Calu3 (cell line): ENCODE measurements around the gene NELL1. TPM values are rescaled to one million over a fixed set of nuclear protein-coding genes. Genes with fewer than 3 reads are reported as not detected.

Experiments
- BruUV-seq: library from RNA; stranded (reverse); fragments of 400-500 nt; replicated peaks from 2 replicates; lab custom pipeline; 2021; lab: Mats Ljungman, UMichigan
- CTCF ChIA-PET: fragments of 300-600 bp; sonication (Branson Sonifier 250); formaldehyde crosslinking; loops from one replicate; lab custom pipeline; 2022; ENCODE audit warnings: antibody characterized with exemption; lab: Charles Lee
- DNase-seq: peaks from one replicate; pipeline ENCODE4 v3.0.0; 2022
- H3K27ac Mint-ChIP-seq: one replicate; pipeline ENCODE4 v1.8.0; 2022; ENCODE audit warnings: mixed read lengths; ENCODE audit not compliant: unreplicated experiment
- H3K27me3 Mint-ChIP-seq: one replicate; pipeline ENCODE4 v1.8.0; 2022; ENCODE audit warnings: mixed read lengths; ENCODE audit not compliant: unreplicated experiment
- H3K36me3 Mint-ChIP-seq: one replicate; pipeline ENCODE4 v1.8.0; 2022; ENCODE audit warnings: mild to moderate bottlenecking, moderate library complexity, mixed read lengths; ENCODE audit not compliant: insufficient read depth, unreplicated experiment
- H3K4me1 Mint-ChIP-seq: one replicate; pipeline ENCODE4 v1.8.0; 2022; ENCODE audit warnings: mild to moderate bottlenecking, low read depth, mixed read lengths; ENCODE audit not compliant: unreplicated experiment
- H3K4me3 Mint-ChIP-seq: one replicate; pipeline ENCODE4 v1.8.0; 2022; ENCODE audit warnings: mild to moderate bottlenecking, low read depth, moderate library complexity, mixed read lengths; ENCODE audit not compliant: unreplicated experiment
- H3K9me3 Mint-ChIP-seq: one replicate; pipeline ENCODE4 v1.8.0; 2022; ENCODE audit warnings: low read depth, mixed read lengths; ENCODE audit not compliant: unreplicated experiment
- CTCF ChIP-seq: fragments of 200-600 bp; IDR thresholded peaks from one replicate; pipeline ENCODE4 v1.8.0; 2022; ENCODE audit warnings: antibody characterized with exemption; ENCODE audit not compliant: unreplicated experiment
- intact Hi-C: fragments of 100-400 bp; cut with micrococcal nuclease; formaldehyde crosslinking; loops from one replicate; pipeline ENCODE4 v1.10.0; 2022; ENCODE audit not compliant: unreplicated experiment
- total RNA-seq: library from RNA; stranded (reverse); gene quantifications from 2 replicates; pipeline ENCODE4 v1.2.3, GENCODE V29; 2022

The NELL1 gene
- total RNA-seq, 1 experiment from 2014 or later: not detected

- Mint-ChIP-seq H3K27ac (no peak overlapping the region), H3K27me3 (peaks cover 42% of the 10 kb centered on the region), H3K36me3 (no peaks in the 10 kb centered on the region), H3K4me1 (no peaks in the 10 kb centered on the region), H3K4me3 (no peak overlapping the region), H3K9me3 (no peaks in the 10 kb centered on the region)
- no peak for TF ChIP-seq CTCF
- intact Hi-C loops: no loop called here
- no peak for DNase-seq
- BruUV-seq: no TSS peak
- CTCF ChIA-PET: no interaction called here
Observed at GRCh38 chr11:20632169-20632532, 37.2 kb upstream of the NELL1 start.

- intact Hi-C loops: no loop called here
- DNase-seq: no peak
- no peak for TF ChIP-seq CTCF
- peaks cover 39% of the 10 kb centered on the region for H3K27me3 Mint-ChIP-seq
- H3K36me3 Mint-ChIP-seq: no peaks in the 10 kb centered on the region
- BruUV-seq: no TSS peak
- CTCF ChIA-PET: no interaction called here
- no peaks in the 10 kb centered on the region for H3K4me1 Mint-ChIP-seq
- H3K9me3 Mint-ChIP-seq: no peaks in the 10 kb centered on the region
- no peak overlapping the region for H3K4me3 Mint-ChIP-seq
- H3K27ac Mint-ChIP-seq: no peak overlapping the region
Observed at GRCh38 chr11:20634044-20634443, 35.3 kb upstream of the NELL1 start.

- no TSS peak for BruUV-seq
- TF ChIP-seq CTCF: no peak
- no peak for DNase-seq
- Mint-ChIP-seq H3K4me1 (no peaks in the 10 kb centered on the region), H3K27ac (no peak overlapping the region), H3K4me3 (no peak overlapping the region), H3K36me3 (no peaks in the 10 kb centered on the region), H3K9me3 (no peaks in the 10 kb centered on the region), H3K27me3 (peaks cover 32% of the 10 kb centered on the region)
- CTCF ChIA-PET: no interaction called here
- intact Hi-C loops: no loop called here
Observed at GRCh38 chr11:20634781-20635180, 34.6 kb upstream of the NELL1 start.

GRCh38 chr11:20638074-20638473 lies 31.3 kb upstream of the NELL1 start:
- H3K4me1 Mint-ChIP-seq: no peaks in the 10 kb centered on the region
- H3K27ac Mint-ChIP-seq: no peak overlapping the region
- CTCF ChIA-PET: no interaction called here
- no peaks in the 10 kb centered on the region for H3K9me3 Mint-ChIP-seq
- DNase-seq: no peak
- H3K27me3 Mint-ChIP-seq: peaks cover 54% of the 10 kb centered on the region
- no peak for TF ChIP-seq CTCF
- BruUV-seq: no TSS peak
- no peak overlapping the region for H3K4me3 Mint-ChIP-seq
- intact Hi-C loops: no loop called here
- no peaks in the 10 kb centered on the region for H3K36me3 Mint-ChIP-seq
